Endothelial cell of umbilical vein (primary cell): Measurements from ENCODE around the gene INSYN2B. TPM values are rescaled to one million over a fixed set of nuclear protein-coding genes. Genes with fewer than 3 reads are reported as not detected.
A peak's percentile ranks its signal among the peaks of the same experiment; 100 is the strongest.

Experiments used
- BruUV-seq: library from RNA; stranded (reverse); fragments of 400-500 nt; replicated peaks from 2 replicates; lab custom pipeline; 2021; lab: Mats Ljungman, UMichigan
- CTCF ChIA-PET: fragments of 300-600, 350-600 bp; sonication (Branson Sonifier 250); formaldehyde crosslinking; loops from one replicate; lab custom pipeline; 2021; ENCODE audit warnings: antibody characterized with exemption, inconsistent platforms; lab: Charles Lee
- POLR2A ChIA-PET: fragments of 300-600, 350-600 bp; sonication (Branson Sonifier 250); formaldehyde crosslinking; loops from one replicate; lab custom pipeline; 2021; ENCODE audit warnings: antibody characterized with exemption, inconsistent platforms; lab: Charles Lee
- DNase-seq: peaks from one replicate; pipeline ENCODE4 v3.0.0-alpha.2; 2011; ENCODE audit warnings: low read depth, low spot score
- FAIRE-seq: peaks from 2 replicates; lab custom pipeline; 2011; peaks lifted over from hg19 to GRCh38; lab: Jason Lieb, UNC
- H2AFZ ChIP-seq: 2 replicates; pipeline ENCODE4 v1.6.0; 2012; ENCODE audit warnings: low read depth, low read length, control low read depth, inconsistent platforms
- H3K27ac ChIP-seq: 2 replicates; pipeline ENCODE4 v1.5.1; 2011; ENCODE audit warnings: low read depth, mild to moderate bottlenecking, control low read depth, low read length, moderate library complexity; ENCODE audit not compliant: insufficient read depth
- H3K27me3 ChIP-seq, 2 experiments: 2 replicates each; pipeline versions ENCODE4 v1.6.0 to v1.6.1; 2011; ENCODE audit warnings: low read length in 2 of 2, mixed read lengths in 1 of 2; ENCODE audit not compliant: control insufficient read depth in 2 of 2, insufficient read depth in 2 of 2
- H3K36me3 ChIP-seq, 2 experiments: 2 replicates in 1 of 2; 3 replicates in 1 of 2; pipeline ENCODE4 v1.5.1; 2011; ENCODE audit warnings: low read length in 2 of 2, mild to moderate bottlenecking in 1 of 2, moderate library complexity in 1 of 2; ENCODE audit not compliant: control insufficient read depth in 2 of 2, insufficient read depth in 2 of 2; ENCODE audit errors: extremely low read depth in 1 of 2
- H3K4me1 ChIP-seq: 3 replicates; pipeline ENCODE4 v1.5.1; 2011; ENCODE audit warnings: mild to moderate bottlenecking, low read length; ENCODE audit not compliant: control insufficient read depth, insufficient read depth; ENCODE audit errors: extremely low read depth
- H3K4me2 ChIP-seq: 2 replicates; pipeline ENCODE4 v1.6.1; 2011; ENCODE audit warnings: low read length, control low read depth, mixed read lengths; ENCODE audit not compliant: insufficient read depth
- H3K4me3 ChIP-seq, 3 experiments: fragments of 200-600 bp in 1 of 3; sonication (generic), shearing (Covaris generic) in 1 of 3; replicated peaks in 1 of 3; 2 replicates each; pipeline ENCODE4 v1.5.1; 2011 to 2016; ENCODE audit warnings: control low read depth in 3 of 3, low read length in 3 of 3, mild to moderate bottlenecking in 2 of 3, inconsistent platforms in 1 of 3, low read depth in 1 of 3, moderate library complexity in 1 of 3; ENCODE audit not compliant: insufficient read depth in 1 of 3
- H3K79me2 ChIP-seq: 2 replicates; pipeline ENCODE4 v1.6.0; 2012; ENCODE audit warnings: low read length, inconsistent platforms; ENCODE audit not compliant: control insufficient read depth, insufficient read depth
- H3K9ac ChIP-seq: replicated peaks from 2 replicates; pipeline ENCODE3; 2011; ENCODE audit warnings: low read length, control low read depth; ENCODE audit not compliant: insufficient read depth; ENCODE audit errors: extremely low read depth
- H3K9me1 ChIP-seq: replicated peaks from 3 replicates; pipeline ENCODE4 v1.6.0; 2011; ENCODE audit warnings: mild to moderate bottlenecking, low read length; ENCODE audit not compliant: control insufficient read depth, insufficient read depth; ENCODE audit errors: extremely low read depth
- H3K9me3 ChIP-seq: replicated peaks from 2 replicates; pipeline ENCODE4 v1.5.1; 2012; ENCODE audit warnings: low read length, inconsistent platforms; ENCODE audit not compliant: control insufficient read depth, insufficient read depth
- H4K20me1 ChIP-seq: replicated peaks from 2 replicates; pipeline ENCODE3; 2011; ENCODE audit warnings: mild to moderate bottlenecking, low read length; ENCODE audit not compliant: control insufficient read depth, insufficient read depth; ENCODE audit errors: extremely low read depth
- EZH2 ChIP-seq: IDR thresholded peaks from 2 replicates; pipeline ENCODE4 v1.6.1; 2012; ENCODE audit warnings: borderline replicate concordance, low read depth, mild to moderate bottlenecking, moderate library complexity, low read length, inconsistent platforms; ENCODE audit not compliant: severe bottlenecking
- FOS ChIP-seq: IDR thresholded peaks from 2 replicates; pipeline ENCODE4 v1.6.1; 2011; ENCODE audit warnings: mild to moderate bottlenecking, low read length, moderate library complexity, borderline replicate concordance; ENCODE audit not compliant: insufficient read depth
- GATA2 ChIP-seq: IDR thresholded peaks from 2 replicates; pipeline ENCODE4 v1.7.0; 2011; ENCODE audit warnings: low read depth, mild to moderate bottlenecking, moderate library complexity, mixed read lengths, low read length; ENCODE audit not compliant: insufficient read length, insufficient read depth
- JUN ChIP-seq: IDR thresholded peaks from 2 replicates; pipeline ENCODE4 v1.6.1; 2011; ENCODE audit warnings: borderline replicate concordance, low read depth; ENCODE audit not compliant: insufficient read length, insufficient read depth
- MAX ChIP-seq: IDR thresholded peaks from 2 replicates; pipeline ENCODE4 v1.6.1; 2011; ENCODE audit not compliant: insufficient read depth, insufficient read length
- MYC ChIP-seq: IDR thresholded peaks from one replicate; pipeline ENCODE4 v1.6.1; 2011; ENCODE audit warnings: mild to moderate bottlenecking, low read depth, low read length
- POLR2A ChIP-seq: IDR thresholded peaks from 2 replicates; pipeline ENCODE4 v1.6.1; 2012; ENCODE audit warnings: low read depth, mild to moderate bottlenecking, control low read depth, low read length
- POLR2AphosphoS5 ChIP-seq: IDR thresholded peaks from 2 replicates; pipeline ENCODE4 v1.6.1; 2012; ENCODE audit warnings: low read depth, mild to moderate bottlenecking, control low read depth, low read length, moderate library complexity; ENCODE audit not compliant: insufficient read depth
- dilution Hi-C: fragments of 300-500 bp; cut with MboI; formaldehyde crosslinking; loops from one replicate; pipeline ENCODE4 v1.15.0; 2019; ENCODE audit warnings: low sequenced_read_pairs; ENCODE audit not compliant: extremely low pct_ligation_motif_present
- intact Hi-C: fragments of 100-400 bp; cut with micrococcal nuclease; formaldehyde crosslinking; loops from one replicate; pipeline ENCODE4 v1.10.0; 2022
- polyA plus RNA-seq, 4 experiments: library from polyadenylated mRNA; depleted of rRNA in 3 of 4; stranded (reverse) in 3 of 4; unstranded in 1 of 4; fragments of >200 nt; gene quantifications; 2 replicates each; pipeline versions ENCODE4 v1.2.1 to v1.2.3, GENCODE V29; 2011 to 2012; ENCODE audit warnings: missing spikeins in 1 of 4
- total RNA-seq: library from RNA; stranded (reverse); gene quantifications from 2 replicates; pipeline ENCODE4 v1.2.3, GENCODE V29; 2021
- TF ChIP-seq, protein P1 (sequence below), 2 donors: IDR thresholded peaks; 1 replicate in 1 of 2; 2 replicates in 1 of 2; pipeline ENCODE4 v1.5.1; 2011; ENCODE audit warnings: low read length in 2 of 2, mild to moderate bottlenecking in 2 of 2, moderate library complexity in 2 of 2, control low read depth in 1 of 2, inconsistent platforms in 1 of 2, low read depth in 1 of 2; ENCODE audit not compliant: insufficient read depth in 1 of 2; ENCODE audit errors: extremely low read depth in 1 of 2

INSYN2B gene
- total and polyA plus RNA-seq, 2 donors (not counting 3 experiments of a cell fraction or from before 2014, with no cell fraction given): 8.2 to 17.1 TPM

- FAIRE-seq (peak; percentile 57), DNase-seq (peak; percentile 30)
- Histone ChIP-seq H3K4me1 (peaks cover 8% of the 10 kb centered on the region), H3K9me1 (no peaks in the 10 kb centered on the region), H3K4me3 (no peak overlapping the region), H3K27ac (no peak overlapping the region), H3K79me2 (peaks cover 13% of the 10 kb centered on the region), H2AFZ (no peak overlapping the region), H3K9ac (no peak overlapping the region), H4K20me1 (no peaks in the 10 kb centered on the region), H3K36me3 (no peaks in the 10 kb centered on the region), H3K9me3 (no peaks in the 10 kb centered on the region), H3K27me3 (no peaks in the 10 kb centered on the region), H3K4me2 (no peak overlapping the region)
- BruUV-seq: no TSS peak
- TF ChIP-seq MYC (no peak), FOS (no peak)
- TF ChIP-seq, protein P1, sequence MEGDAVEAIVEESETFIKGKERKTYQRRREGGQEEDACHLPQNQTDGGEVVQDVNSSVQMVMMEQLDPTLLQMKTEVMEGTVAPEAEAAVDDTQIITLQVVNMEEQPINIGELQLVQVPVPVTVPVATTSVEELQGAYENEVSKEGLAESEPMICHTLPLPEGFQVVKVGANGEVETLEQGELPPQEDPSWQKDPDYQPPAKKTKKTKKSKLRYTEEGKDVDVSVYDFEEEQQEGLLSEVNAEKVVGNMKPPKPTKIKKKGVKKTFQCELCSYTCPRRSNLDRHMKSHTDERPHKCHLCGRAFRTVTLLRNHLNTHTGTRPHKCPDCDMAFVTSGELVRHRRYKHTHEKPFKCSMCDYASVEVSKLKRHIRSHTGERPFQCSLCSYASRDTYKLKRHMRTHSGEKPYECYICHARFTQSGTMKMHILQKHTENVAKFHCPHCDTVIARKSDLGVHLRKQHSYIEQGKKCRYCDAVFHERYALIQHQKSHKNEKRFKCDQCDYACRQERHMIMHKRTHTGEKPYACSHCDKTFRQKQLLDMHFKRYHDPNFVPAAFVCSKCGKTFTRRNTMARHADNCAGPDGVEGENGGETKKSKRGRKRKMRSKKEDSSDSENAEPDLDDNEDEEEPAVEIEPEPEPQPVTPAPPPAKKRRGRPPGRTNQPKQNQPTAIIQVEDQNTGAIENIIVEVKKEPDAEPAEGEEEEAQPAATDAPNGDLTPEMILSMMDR (IDR thresholded peaks at IDR 0.05; ENCODE audit: extremely low read depth in 1 of 2, insufficient read depth in 1 of 2, low read depth in 1 of 2, low read length in 2 of 2): no peak
- dilution Hi-C loops: no loop called here
- CTCF ChIA-PET: interaction anchor here (3.6 kb wide), 1 partner anchor 87 kb away, joined by 19 read pairs; the partner anchor contains the start of gene INSYN2B
- POLR2A ChIA-PET: interaction anchor here (0.7 kb wide), 2 partner anchors 51 to 153 kb away, joined by 3 to 4 read pairs; no protein-coding TSS in a partner anchor
- intact Hi-C loops: no loop called here
Observed at GRCh38 chr5:169893571-169893970, 86.7 kb downstream of the INSYN2B start.

DNA sequence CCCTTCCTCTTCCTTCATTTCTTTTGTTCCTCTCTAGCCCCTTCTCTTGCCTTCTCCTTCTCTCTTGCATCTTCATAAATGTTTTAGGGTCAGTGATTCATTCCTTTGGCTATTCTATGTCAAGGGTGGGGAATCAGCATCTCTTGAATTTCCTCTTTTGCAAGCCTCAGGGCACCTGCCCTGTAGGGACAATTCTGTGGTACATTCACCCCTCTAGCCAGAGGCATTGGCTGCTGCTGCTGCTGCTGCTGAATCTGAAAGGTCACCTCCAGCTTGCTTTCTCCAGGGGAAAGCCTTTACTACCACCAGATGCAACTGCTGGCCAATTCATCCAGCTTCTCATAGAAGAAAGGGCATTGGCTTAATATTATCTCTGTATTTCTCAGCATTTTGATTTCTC, 87.3 kb downstream of the INSYN2B start:
- no peak overlapping the region for H2AFZ ChIP-seq
- H3K9ac ChIP-seq: no peak overlapping the region
- H3K36me3 ChIP-seq: no peaks in the 10 kb centered on the region
- H4K20me1 ChIP-seq: no peaks in the 10 kb centered on the region
- no peaks in the 10 kb centered on the region for H3K27me3 ChIP-seq
- CTCF ChIA-PET: interaction anchor here (3.6 kb wide), 1 partner anchor 87 kb away, joined by 19 read pairs; the partner anchor contains the start of gene INSYN2B
- no peak overlapping the region for H3K27ac ChIP-seq
- DNase-seq (no peak), FAIRE-seq (no peak)
- POLR2A ChIA-PET: interaction anchor here (0.7 kb wide), 1 partner anchor 50 kb away, joined by 4 read pairs; no protein-coding TSS in a partner anchor
- H3K9me3 ChIP-seq: no peaks in the 10 kb centered on the region
- no TSS peak for BruUV-seq
- peaks cover 15% of the 10 kb centered on the region for H3K79me2 ChIP-seq
- no peaks in the 10 kb centered on the region for H3K9me1 ChIP-seq
- H3K4me1 ChIP-seq: peaks cover 8% of the 10 kb centered on the region
- H3K4me2 ChIP-seq: no peak overlapping the region
- H3K4me3 ChIP-seq: no peak overlapping the region
- intact Hi-C loops: no loop called here
- dilution Hi-C loops: no loop called here
- TF ChIP-seq, protein P1 (IDR thresholded peaks at IDR 0.05; ENCODE audit: extremely low read depth in 1 of 2, insufficient read depth in 1 of 2, low read depth in 1 of 2, low read length in 2 of 2): no peak
- TF ChIP-seq MYC (no peak), GATA2 (no peak), FOS (no peak), POLR2AphosphoS5 (no peak), EZH2 (no peak), POLR2A (no peak), JUN (no peak), MAX (no peak)
